HG02884 (cell line): Measurements from ENCODE around the gene TECPR2.

Experiments
- ATAC-seq: cut with Tn5 transposase; IDR thresholded peaks from one replicate; pipeline ENCODE4 v1.9.1; 2021; ENCODE audit warnings: mild to moderate bottlenecking, moderate library complexity; ENCODE audit not compliant: unreplicated experiment

Gene TECPR2

GRCh38 chr14:102424520-102424919 is 61.8 kb downstream of the TECPR2 start:
- no peak for ATAC-seq

- ATAC-seq, result no peak
These were observed 62.2 kb downstream of the TECPR2 start for GRCh38 chr14:102424923-102425322.

- no peak for ATAC-seq
These were observed 64.1 kb downstream of the TECPR2 start for GRCh38 chr14:102426796-102427195.

- no peak for ATAC-seq
These were observed 64.9 kb downstream of the TECPR2 start for GRCh38 chr14:102427642-102428041.

- no peak for ATAC-seq
These were observed 67.6 kb downstream of the TECPR2 start for GRCh38 chr14:102430212-102430908.

GRCh38 chr14:102431751-102432150 is 69.0 kb downstream of the TECPR2 start:
- ATAC-seq, result no peak

- no peak for ATAC-seq
These were observed 72.0 kb downstream of the TECPR2 start for GRCh38 chr14:102434647-102435175.

GRCh38 chr14:102437997-102438915 is 75.5 kb downstream of the TECPR2 start:
- ATAC-seq, result no peak

- ATAC-seq, result no peak
These were observed 76.8 kb downstream of the TECPR2 start for GRCh38 chr14:102439556-102439955.

- ATAC-seq, result no peak
These were observed 77.7 kb downstream of the TECPR2 start for GRCh38 chr14:102440392-102440791.

- ATAC-seq, result no peak
These were observed 79.8 kb downstream of the TECPR2 start for GRCh38 chr14:102442241-102443211.

GRCh38 chr14:102445066-102445465 is 82.3 kb downstream of the TECPR2 start:
- no peak for ATAC-seq

- no peak for ATAC-seq
These were observed 82.9 kb downstream of the TECPR2 start for GRCh38 chr14:102445641-102446040.

- no peak for ATAC-seq
These were observed 87.7 kb downstream of the TECPR2 start for GRCh38 chr14:102450206-102451063.

- no peak for ATAC-seq
These were observed 88.3 kb downstream of the TECPR2 start for GRCh38 chr14:102451064-102451352.

- no peak for ATAC-seq
These were observed 89.6 kb downstream of the TECPR2 start for GRCh38 chr14:102452302-102452701.

- ATAC-seq, result no peak
These were observed 92.0 kb downstream of the TECPR2 start for GRCh38 chr14:102454711-102455110.

- ATAC-seq, result no peak
These were observed 94.8 kb downstream of the TECPR2 start for GRCh38 chr14:102457509-102457908.

GRCh38 chr14:102461490-102462338 is 99.0 kb downstream of the TECPR2 start:
- ATAC-seq, result no peak
